Forelimb muscle (tissue), 1 donor: Measurements from ENCODE around the gene PUS10. TPM values are rescaled to one million over a fixed set of nuclear protein-coding genes. Genes with fewer than 3 reads are reported as not detected.

Experiments used
- DNase-seq: peaks from one replicate; pipeline ENCODE4 v3.0.0-alpha.2; 2013; ENCODE audit warnings: low read depth
- polyA plus RNA-seq: library from polyadenylated mRNA; unstranded; fragments of 120-200 nt; gene quantifications from one replicate; pipeline ENCODE4 v1.2.1, GENCODE V29; 2013; ENCODE audit not compliant: insufficient read length

The PUS10 gene
- polyA plus RNA-seq, 1 donor, result 4.1 TPM

GRCh38 chr2:60972889-60973656 lies 45.0 kb downstream of the PUS10 start:
- no peak for DNase-seq

- no peak for DNase-seq
Measured at GRCh38 chr2:60966507-60967405, 51.3 kb downstream of the PUS10 start.

- DNase-seq, result no peak
Measured at GRCh38 chr2:60965499-60965785, 52.6 kb downstream of the PUS10 start.

- no peak for DNase-seq
Measured at GRCh38 chr2:60964651-60965498, 53.2 kb downstream of the PUS10 start.

- DNase-seq, result no peak
Measured at GRCh38 chr2:60963190-60963589, 54.9 kb downstream of the PUS10 start.

- DNase-seq, result no peak
Measured at GRCh38 chr2:60962528-60962927, 55.5 kb downstream of the PUS10 start.

- DNase-seq, result no peak
Measured at GRCh38 chr2:60961457-60961856, 56.6 kb downstream of the PUS10 start.

GRCh38 chr2:60960706-60961105 lies 57.3 kb downstream of the PUS10 start:
- no peak for DNase-seq

- DNase-seq, result no peak
Measured at GRCh38 chr2:60959501-60959900, 58.6 kb downstream of the PUS10 start.

GRCh38 chr2:60958800-60959199 lies 59.3 kb downstream of the PUS10 start:
- no peak for DNase-seq

GRCh38 chr2:60958361-60958760 lies 59.7 kb downstream of the PUS10 start:
- DNase-seq, result no peak

GRCh38 chr2:60957643-60958042 lies 60.4 kb downstream of the PUS10 start:
- no peak for DNase-seq

- no peak for DNase-seq
Measured at GRCh38 chr2:60957224-60957623, 60.8 kb downstream of the PUS10 start.

GRCh38 chr2:60954139-60954538 lies 63.9 kb downstream of the PUS10 start:
- DNase-seq, result no peak

GRCh38 chr2:60948926-60949579 lies 69.0 kb downstream of the PUS10 start:
- no peak for DNase-seq

GRCh38 chr2:60948161-60948560 lies 69.9 kb downstream of the PUS10 start:
- DNase-seq, result no peak

GRCh38 chr2:60947056-60947455 lies 71.0 kb downstream of the PUS10 start:
- no peak for DNase-seq

- no peak for DNase-seq
Measured at GRCh38 chr2:60945341-60945740, 72.7 kb downstream of the PUS10 start.

GRCh38 chr2:60939622-60940021 lies 78.4 kb downstream of the PUS10 start:
- no peak for DNase-seq

- no peak for DNase-seq
Measured at GRCh38 chr2:60938301-60938700, 79.8 kb downstream of the PUS10 start.

GRCh38 chr2:60936757-60937156 lies 81.3 kb downstream of the PUS10 start:
- no peak for DNase-seq
